SU-DHL-6 (cell line): ENCODE results near the gene MT1H.
"Not testable (repeated sequence)": the region's sequence is repeated elsewhere in the genome, so short reads cannot be mapped to it uniquely, and the experiment has no call there.

Experiments
- H2AFZ ChIP-seq: fragments of 200-600 bp; sonication (generic); 2 replicates; pipeline ENCODE4 v1.6.1; 2014; ENCODE audit warnings: low read depth, mild to moderate bottlenecking, moderate library complexity, mixed read lengths, antibody characterized with exemption, low read length; ENCODE audit not compliant: severe bottlenecking
- H3F3A ChIP-seq: fragments of 200-600 bp; shearing (Covaris generic); 2 replicates; pipeline ENCODE4 v1.6.0; 2016; ENCODE audit warnings: antibody characterized with exemption, mild to moderate bottlenecking; ENCODE audit not compliant: insufficient read depth
- H3K27ac ChIP-seq: fragments of 200-600 bp; sonication (generic); 2 replicates; pipeline ENCODE4 v1.5.1; 2016; ENCODE audit warnings: low read depth, mild to moderate bottlenecking, low read length, moderate library complexity, mixed read lengths
- H3K27me3 ChIP-seq: fragments of 200-600 bp; sonication (generic), shearing (Covaris generic); 2 replicates; pipeline ENCODE4 v1.6.0; 2014; ENCODE audit warnings: mild to moderate bottlenecking, low read length
- H3K36me3 ChIP-seq: fragments of 200-600 bp; sonication (generic); 2 replicates; pipeline ENCODE4 v1.6.1; 2014; ENCODE audit warnings: mild to moderate bottlenecking, low read length, mixed read lengths
- H3K4me2 ChIP-seq: fragments of 300-600, 200-600 bp; shearing (Covaris generic), sonication (generic); 2 replicates; pipeline ENCODE4 v1.6.0; 2014; ENCODE audit warnings: low read length, low read depth, mild to moderate bottlenecking; ENCODE audit not compliant: poor library complexity, severe bottlenecking
- H3K4me3 ChIP-seq: fragments of 200-600 bp; sonication (generic); 2 replicates; pipeline ENCODE4 v1.5.1; 2014; ENCODE audit warnings: antibody characterized with exemption, low read length, mild to moderate bottlenecking, mixed read lengths; ENCODE audit not compliant: insufficient read depth, poor library complexity, severe bottlenecking
- H3K79me2 ChIP-seq: fragments of 200-600 bp; sonication (generic); 2 replicates; pipeline ENCODE4 v1.6.1; 2014; ENCODE audit warnings: mild to moderate bottlenecking, low read length, moderate library complexity; ENCODE audit not compliant: insufficient read depth
- H3K9ac ChIP-seq: fragments of 200-600 bp; sonication (generic); 2 replicates; pipeline ENCODE4 v1.7.0; 2014; ENCODE audit warnings: mild to moderate bottlenecking, low read length
- H3K9me2 ChIP-seq: fragments of 200-600 bp; sonication (generic); replicated peaks from 2 replicates; pipeline ENCODE4 v1.6.1; 2014; ENCODE audit warnings: low read length; ENCODE audit not compliant: insufficient read depth
- H3K9me3 ChIP-seq: fragments of 200-600 bp; sonication (generic); 2 replicates; pipeline ENCODE4 v1.6.1; 2014; ENCODE audit warnings: low read length, mixed read lengths; ENCODE audit not compliant: insufficient read depth
- H4K20me1 ChIP-seq: fragments of 200-600 bp; sonication (generic); 2 replicates; pipeline ENCODE4 v1.6.1; 2014; ENCODE audit warnings: low read depth, mild to moderate bottlenecking, antibody characterized with exemption, low read length, moderate library complexity, mixed read lengths
- CTCF ChIP-seq: fragments of 200-600 bp; sonication (generic); IDR thresholded peaks from one replicate; pipeline ENCODE4 v1.5.1; 2017; ENCODE audit warnings: antibody characterized with exemption, mild to moderate bottlenecking, low read length, moderate library complexity; ENCODE audit not compliant: insufficient read depth, poor library complexity, severe bottlenecking
- EZH2phosphoT487 ChIP-seq: fragments of 200-600 bp; sonication (generic), shearing (Covaris generic); conservative IDR thresholded peaks from 2 replicates; pipeline ENCODE4 v1.6.1; 2018; ENCODE audit warnings: mild to moderate bottlenecking, antibody characterized with exemption, low read length, moderate library complexity, mixed read lengths

MT1H gene

GRCh38 chr16:56713794-56714193 lies 44.2 kb downstream of the MT1H start:
- no peaks in the 10 kb centered on the region for H3K27me3 ChIP-seq
- H3F3A ChIP-seq = no peaks in the 10 kb centered on the region
- no peak for TF ChIP-seq CTCF
- no peak for TF ChIP-seq EZH2phosphoT487

GRCh38 chr16:56715126-56715525 lies 45.5 kb downstream of the MT1H start:
- H3K4me2 ChIP-seq = no peak overlapping the region
- TF ChIP-seq EZH2phosphoT487 (no peak), CTCF (no peak)
- no peak overlapping the region for H3K4me3 ChIP-seq
- no peaks in the 10 kb centered on the region for H3K36me3 ChIP-seq
- H3F3A ChIP-seq = no peaks in the 10 kb centered on the region
- no peaks in the 10 kb centered on the region for H3K9me3 ChIP-seq
- H4K20me1 ChIP-seq = no peaks in the 10 kb centered on the region
- H3K9me2 ChIP-seq = no peaks in the 10 kb centered on the region
- H3K27me3 ChIP-seq = no peaks in the 10 kb centered on the region
- H3K79me2 ChIP-seq = no peaks in the 10 kb centered on the region
- H2AFZ ChIP-seq = no peak overlapping the region
- no peak overlapping the region for H3K27ac ChIP-seq
- H3K9ac ChIP-seq = no peak overlapping the region

More at GRCh38 chr16:56713794-56714193, 44.2 kb downstream of the MT1H start:
- Histone ChIP-seq H3K27ac (no peak overlapping the region), H4K20me1 (no peaks in the 10 kb centered on the region), H3K79me2 (no peaks in the 10 kb centered on the region), H3K9me3 (no peaks in the 10 kb centered on the region), H3K9ac (no peak overlapping the region), H3K36me3 (no peaks in the 10 kb centered on the region), H2AFZ (no peak overlapping the region), H3K4me3 (no peak overlapping the region), H3K4me2 (no peak overlapping the region), H3K9me2 (no peaks in the 10 kb centered on the region)

GRCh38 chr16:56716761-56717160 lies 47.1 kb downstream of the MT1H start:
- Histone ChIP-seq H3F3A (no peaks in the 10 kb centered on the region), H4K20me1 (no peaks in the 10 kb centered on the region), H3K4me2 (no peak overlapping the region), H3K9me2 (no peaks in the 10 kb centered on the region), H3K27me3 (no peaks in the 10 kb centered on the region), H2AFZ (no peak overlapping the region), H3K27ac (no peak overlapping the region), H3K9ac (no peak overlapping the region), H3K4me3 (no peak overlapping the region), H3K9me3 (no peaks in the 10 kb centered on the region), H3K79me2 (no peaks in the 10 kb centered on the region), H3K36me3 (no peaks in the 10 kb centered on the region)
- TF ChIP-seq EZH2phosphoT487 (no peak), CTCF (no peak)

GRCh38 chr16:56717532-56717931 lies 47.9 kb downstream of the MT1H start:
- H3K4me3 ChIP-seq, H3K9ac ChIP-seq, H3K9me2 ChIP-seq, H3K27me3 ChIP-seq, H3K4me2 ChIP-seq, H3K79me2 ChIP-seq, H3K9me3 ChIP-seq, H3K36me3 ChIP-seq, H3F3A ChIP-seq, H2AFZ ChIP-seq, H4K20me1 ChIP-seq, H3K27ac ChIP-seq: not testable (repeated sequence)
